ENCODE measurements around the gene GPR143. TPM values are rescaled to one million over a fixed set of nuclear protein-coding genes. Genes with fewer than 3 reads are reported as not detected.

GPR143 gene
- total and polyA plus RNA-seq, 10 of the 15 experiments (the other 5 are each of a cell fraction or from before 2014, with no cell fraction given), result 0.05 to 0.31 (median 0.15) TPM; not detected in 5

DNA sequence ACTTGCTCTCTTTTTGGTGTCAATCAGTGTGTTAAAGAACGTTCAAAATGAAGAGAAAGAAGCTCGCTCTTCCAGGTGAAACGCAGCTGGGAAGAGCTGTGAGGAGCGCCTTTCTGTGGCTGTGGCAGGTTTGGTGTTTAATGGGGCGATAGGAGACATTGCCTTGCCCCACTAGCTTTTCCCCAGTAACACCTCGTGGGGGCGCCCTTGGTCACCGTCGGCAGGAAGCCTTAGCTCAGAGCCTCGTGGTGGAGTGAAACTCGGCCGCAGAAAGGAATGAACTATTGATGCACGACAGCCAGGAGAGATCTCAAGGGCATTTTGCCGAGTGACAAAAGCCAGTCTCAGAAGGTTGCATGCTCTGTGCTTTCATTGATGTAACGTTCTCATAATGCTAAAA lies 65.1 kb downstream of the GPR143 start (continued):
- TF ChIP-seq, protein P1, sequence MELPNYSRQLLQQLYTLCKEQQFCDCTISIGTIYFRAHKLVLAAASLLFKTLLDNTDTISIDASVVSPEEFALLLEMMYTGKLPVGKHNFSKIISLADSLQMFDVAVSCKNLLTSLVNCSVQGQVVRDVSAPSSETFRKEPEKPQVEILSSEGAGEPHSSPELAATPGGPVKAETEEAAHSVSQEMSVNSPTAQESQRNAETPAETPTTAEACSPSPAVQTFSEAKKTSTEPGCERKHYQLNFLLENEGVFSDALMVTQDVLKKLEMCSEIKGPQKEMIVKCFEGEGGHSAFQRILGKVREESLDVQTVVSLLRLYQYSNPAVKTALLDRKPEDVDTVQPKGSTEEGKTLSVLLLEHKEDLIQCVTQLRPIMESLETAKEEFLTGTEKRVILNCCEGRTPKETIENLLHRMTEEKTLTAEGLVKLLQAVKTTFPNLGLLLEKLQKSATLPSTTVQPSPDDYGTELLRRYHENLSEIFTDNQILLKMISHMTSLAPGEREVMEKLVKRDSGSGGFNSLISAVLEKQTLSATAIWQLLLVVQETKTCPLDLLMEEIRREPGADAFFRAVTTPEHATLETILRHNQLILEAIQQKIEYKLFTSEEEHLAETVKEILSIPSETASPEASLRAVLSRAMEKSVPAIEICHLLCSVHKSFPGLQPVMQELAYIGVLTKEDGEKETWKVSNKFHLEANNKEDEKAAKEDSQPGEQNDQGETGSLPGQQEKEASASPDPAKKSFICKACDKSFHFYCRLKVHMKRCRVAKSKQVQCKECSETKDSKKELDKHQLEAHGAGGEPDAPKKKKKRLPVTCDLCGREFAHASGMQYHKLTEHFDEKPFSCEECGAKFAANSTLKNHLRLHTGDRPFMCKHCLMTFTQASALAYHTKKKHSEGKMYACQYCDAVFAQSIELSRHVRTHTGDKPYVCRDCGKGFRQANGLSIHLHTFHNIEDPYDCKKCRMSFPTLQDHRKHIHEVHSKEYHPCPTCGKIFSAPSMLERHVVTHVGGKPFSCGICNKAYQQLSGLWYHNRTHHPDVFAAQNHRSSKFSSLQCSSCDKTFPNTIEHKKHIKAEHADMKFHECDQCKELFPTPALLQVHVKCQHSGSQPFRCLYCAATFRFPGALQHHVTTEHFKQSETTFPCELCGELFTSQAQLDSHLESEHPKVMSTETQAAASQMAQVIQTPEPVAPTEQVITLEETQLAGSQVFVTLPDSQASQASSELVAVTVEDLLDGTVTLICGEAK (IDR thresholded peaks at IDR 0.05; ENCODE audit: borderline replicate concordance), result no peak
- no peak for TF ChIP-seq ZNF274 (IDR thresholded peaks at IDR 0.05; ENCODE audit: insufficient read depth, insufficient read length)
- TF ChIP-seq, protein P2, sequence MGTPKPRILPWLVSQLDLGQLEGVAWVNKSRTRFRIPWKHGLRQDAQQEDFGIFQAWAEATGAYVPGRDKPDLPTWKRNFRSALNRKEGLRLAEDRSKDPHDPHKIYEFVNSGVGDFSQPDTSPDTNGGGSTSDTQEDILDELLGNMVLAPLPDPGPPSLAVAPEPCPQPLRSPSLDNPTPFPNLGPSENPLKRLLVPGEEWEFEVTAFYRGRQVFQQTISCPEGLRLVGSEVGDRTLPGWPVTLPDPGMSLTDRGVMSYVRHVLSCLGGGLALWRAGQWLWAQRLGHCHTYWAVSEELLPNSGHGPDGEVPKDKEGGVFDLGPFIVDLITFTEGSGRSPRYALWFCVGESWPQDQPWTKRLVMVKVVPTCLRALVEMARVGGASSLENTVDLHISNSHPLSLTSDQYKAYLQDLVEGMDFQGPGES (IDR thresholded peaks at IDR 0.05), result no peak
- no peak for TF ChIP-seq CTCF (IDR thresholded peaks at IDR 0.05 in 2 of 3, conservative IDR thresholded peaks at IDR 0.05 in 1 of 3; ENCODE audit: control insufficient read depth in 2 of 3, extremely low read depth in 1 of 3, insufficient read depth in 1 of 3, low read depth in 3 of 3, low read length in 3 of 3)
- TF ChIP-seq, protein P3, sequence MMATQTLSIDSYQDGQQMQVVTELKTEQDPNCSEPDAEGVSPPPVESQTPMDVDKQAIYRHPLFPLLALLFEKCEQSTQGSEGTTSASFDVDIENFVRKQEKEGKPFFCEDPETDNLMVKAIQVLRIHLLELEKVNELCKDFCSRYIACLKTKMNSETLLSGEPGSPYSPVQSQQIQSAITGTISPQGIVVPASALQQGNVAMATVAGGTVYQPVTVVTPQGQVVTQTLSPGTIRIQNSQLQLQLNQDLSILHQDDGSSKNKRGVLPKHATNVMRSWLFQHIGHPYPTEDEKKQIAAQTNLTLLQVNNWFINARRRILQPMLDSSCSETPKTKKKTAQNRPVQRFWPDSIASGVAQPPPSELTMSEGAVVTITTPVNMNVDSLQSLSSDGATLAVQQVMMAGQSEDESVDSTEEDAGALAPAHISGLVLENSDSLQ (IDR thresholded peaks at IDR 0.05), result no peak
- TF ChIP-seq, protein P4, sequence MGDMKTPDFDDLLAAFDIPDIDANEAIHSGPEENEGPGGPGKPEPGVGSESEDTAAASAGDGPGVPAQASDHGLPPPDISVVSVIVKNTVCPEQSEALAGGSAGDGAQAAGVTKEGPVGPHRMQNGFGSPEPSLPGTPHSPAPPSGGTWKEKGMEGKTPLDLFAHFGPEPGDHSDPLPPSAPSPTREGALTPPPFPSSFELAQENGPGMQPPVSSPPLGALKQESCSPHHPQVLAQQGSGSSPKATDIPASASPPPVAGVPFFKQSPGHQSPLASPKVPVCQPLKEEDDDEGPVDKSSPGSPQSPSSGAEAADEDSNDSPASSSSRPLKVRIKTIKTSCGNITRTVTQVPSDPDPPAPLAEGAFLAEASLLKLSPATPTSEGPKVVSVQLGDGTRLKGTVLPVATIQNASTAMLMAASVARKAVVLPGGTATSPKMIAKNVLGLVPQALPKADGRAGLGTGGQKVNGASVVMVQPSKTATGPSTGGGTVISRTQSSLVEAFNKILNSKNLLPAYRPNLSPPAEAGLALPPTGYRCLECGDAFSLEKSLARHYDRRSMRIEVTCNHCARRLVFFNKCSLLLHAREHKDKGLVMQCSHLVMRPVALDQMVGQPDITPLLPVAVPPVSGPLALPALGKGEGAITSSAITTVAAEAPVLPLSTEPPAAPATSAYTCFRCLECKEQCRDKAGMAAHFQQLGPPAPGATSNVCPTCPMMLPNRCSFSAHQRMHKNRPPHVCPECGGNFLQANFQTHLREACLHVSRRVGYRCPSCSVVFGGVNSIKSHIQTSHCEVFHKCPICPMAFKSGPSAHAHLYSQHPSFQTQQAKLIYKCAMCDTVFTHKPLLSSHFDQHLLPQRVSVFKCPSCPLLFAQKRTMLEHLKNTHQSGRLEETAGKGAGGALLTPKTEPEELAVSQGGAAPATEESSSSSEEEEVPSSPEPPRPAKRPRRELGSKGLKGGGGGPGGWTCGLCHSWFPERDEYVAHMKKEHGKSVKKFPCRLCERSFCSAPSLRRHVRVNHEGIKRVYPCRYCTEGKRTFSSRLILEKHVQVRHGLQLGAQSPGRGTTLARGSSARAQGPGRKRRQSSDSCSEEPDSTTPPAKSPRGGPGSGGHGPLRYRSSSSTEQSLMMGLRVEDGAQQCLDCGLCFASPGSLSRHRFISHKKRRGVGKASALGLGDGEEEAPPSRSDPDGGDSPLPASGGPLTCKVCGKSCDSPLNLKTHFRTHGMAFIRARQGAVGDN (IDR thresholded peaks at IDR 0.05), result no peak
- no peak for TF ChIP-seq SIX5 (IDR thresholded peaks at IDR 0.05; ENCODE audit: low read depth, low read length, severe bottlenecking)
- TF ChIP-seq RBBP5 (conservative IDR thresholded peaks at IDR 0.05), result no peak
- no peak for TF ChIP-seq PRDM15 (CRISPR knock-in tag; IDR thresholded peaks at IDR 0.05)
- no peak for TF ChIP-seq SRF (IDR thresholded peaks at IDR 0.05; ENCODE audit: low read depth in 2 of 2, low read length in 2 of 2)
- no peak for TF ChIP-seq RUNX3 (IDR thresholded peaks at IDR 0.05; ENCODE audit: low read length)
- no peak for TF ChIP-seq RAD51 (IDR thresholded peaks at IDR 0.05)

Measured in GM12878 (cell line).